Measurements from ENCODE around the gene ANO2.

- TF ChIP-seq GATA2 (IDR thresholded peaks at IDR 0.05; ENCODE audit: low read depth, low read length): no peak
- no peak for TF ChIP-seq GATA3 (IDR thresholded peaks at IDR 0.05; ENCODE audit: low read depth, low read length)
These were observed 173.3 kb downstream of the ANO2 start for GRCh38 chr12:5771756-5772155.
